Breast epithelium (tissue), 3 donors: Measurements from ENCODE around the gene CDC34.

Experiments used
- CTCF ChIP-seq, 3 donors: fragments of 450-650 bp; IDR thresholded peaks; one replicate each; pipeline ENCODE4 v1.5.1; 2016 to 2017; ENCODE audit warnings: antibody characterized with exemption in 3 of 3, mild to moderate bottlenecking in 3 of 3, moderate library complexity in 3 of 3
- POLR2AphosphoS5 ChIP-seq, 3 donors: sonication (generic); formaldehyde crosslinking; IDR thresholded peaks; one replicate each; pipeline ENCODE4 v1.6.1; 2017; ENCODE audit warnings: antibody characterized with exemption in 3 of 3

- TF ChIP-seq CTCF (IDR thresholded peaks at IDR 0.05) = no peak
- no peak for TF ChIP-seq POLR2AphosphoS5 (IDR thresholded peaks at IDR 0.05)
These were observed 59.8 kb downstream of the CDC34 start for GRCh38 chr19:591099-591958.
